Right ventricle myocardium inferior (tissue), 1 donor: ENCODE results near the gene SCAP. TPM values are rescaled to one million over a fixed set of nuclear protein-coding genes. Genes with fewer than 3 reads are reported as not detected.

ENCODE experiments used
- ATAC-seq: fragments of 200-7000 bp; cut with Tn5 transposase; one replicate; pipeline ENCODE4 v1.9.1; 2020; ENCODE audit warnings: mild to moderate bottlenecking, moderate library complexity
- DNase-seq: peaks from one replicate; pipeline ENCODE4 v3.0.0; 2021; ENCODE audit errors: missing footprints
- intact Hi-C: fragments of 100-400 bp; cut with DNase I; formaldehyde crosslinking; loops from one replicate; pipeline ENCODE4 v1.11.0; 2022
- total RNA-seq: library from RNA; stranded (reverse); fragmentation: NEBNext Ultra II Directional; extraction: Animal tissue kit (Norgen Biotek cat#: 25700); gene quantifications from one replicate; pipeline ENCODE4 v1.2.1, GENCODE V29; 2021
- donor health status: DM: no; HTN: yes; CAD: no; lungs with severe emphysema.

SCAP gene
- total RNA-seq, 1 donor from 2014 or later: 51.7 TPM

DNA sequence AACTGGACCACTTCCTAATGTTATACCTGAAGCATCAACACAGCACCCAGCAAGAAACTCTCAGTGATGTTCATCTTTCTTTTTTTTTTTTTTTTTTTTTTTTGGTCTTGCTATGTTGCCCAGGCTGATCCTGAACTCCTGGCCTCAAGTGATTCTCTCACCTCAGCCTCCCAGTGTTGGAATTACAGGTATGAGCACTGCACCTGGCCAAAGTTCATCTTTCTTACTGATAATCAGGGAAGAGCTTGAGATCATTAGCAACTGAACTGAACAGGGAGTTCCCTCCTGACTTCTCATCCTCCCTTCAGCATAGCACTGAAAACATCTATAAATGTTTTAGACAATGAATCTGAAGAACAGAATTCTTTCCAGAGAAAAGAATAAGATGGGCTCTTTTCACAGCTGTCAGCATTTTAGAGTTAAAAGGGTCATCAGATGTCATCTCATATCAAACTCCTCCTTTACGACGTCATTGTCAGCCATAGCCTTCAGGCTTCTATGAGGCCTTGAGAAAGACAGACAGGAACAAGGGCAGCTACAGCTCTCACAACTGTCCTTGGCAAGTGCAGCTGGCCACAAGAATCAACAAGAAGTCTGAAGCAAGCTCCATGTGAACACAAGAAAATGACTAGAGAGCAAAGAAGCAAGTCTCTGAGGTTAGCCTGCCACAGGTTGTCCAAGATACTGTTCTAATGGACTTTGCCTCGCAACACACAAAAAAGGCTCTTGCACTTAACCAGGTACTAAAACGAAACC lies 33.8 kb downstream of the SCAP start:
- intact Hi-C loops: loop anchor here (2.0 kb wide), 1 partner anchor 33 kb away; the partner anchor contains the start of gene SCAP
- ATAC-seq (no peak), DNase-seq (no peak)

- intact Hi-C loops: no loop called here
- DNase-seq (no peak), ATAC-seq (no peak)
Observed at GRCh38 chr3:47440131-47440530, 35.6 kb downstream of the SCAP start.

GRCh38 chr3:47436180-47436579 lies 39.6 kb downstream of the SCAP start:
- DNase-seq (no peak), ATAC-seq (no peak)
- intact Hi-C loops: no loop called here

DNA sequence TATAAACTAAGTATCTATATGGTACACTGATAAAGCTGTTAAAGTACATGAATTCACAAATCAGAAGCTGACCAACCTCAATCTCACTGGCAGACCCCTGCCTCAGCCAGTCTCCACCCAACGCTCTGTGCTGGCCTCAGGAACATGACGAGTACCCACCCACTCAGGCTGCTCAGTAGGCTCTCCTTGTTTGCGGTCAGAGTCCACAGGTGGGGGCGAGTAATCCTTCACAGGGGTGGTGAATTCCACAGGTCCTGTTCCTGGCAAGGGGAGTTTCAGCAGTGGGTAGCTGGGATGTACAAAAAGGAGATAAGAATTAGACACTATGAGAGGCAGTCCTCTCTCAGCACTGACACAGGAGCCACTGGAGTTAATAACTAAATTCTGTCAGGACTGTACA lies 40.9 kb downstream of the SCAP start:
- intact Hi-C loops: no loop called here
- ATAC-seq (no peak), DNase-seq (no peak)

GRCh38 chr3:47433796-47434195 lies 41.9 kb downstream of the SCAP start:
- intact Hi-C loops: no loop called here
- no peak for DNase-seq

GRCh38 chr3:47432673-47433072 lies 43.1 kb downstream of the SCAP start:
- ATAC-seq (no peak), DNase-seq (no peak)
- intact Hi-C loops: no loop called here

More at GRCh38 chr3:47433796-47434195, 41.9 kb downstream of the SCAP start:
- ATAC-seq: no peak

DNA sequence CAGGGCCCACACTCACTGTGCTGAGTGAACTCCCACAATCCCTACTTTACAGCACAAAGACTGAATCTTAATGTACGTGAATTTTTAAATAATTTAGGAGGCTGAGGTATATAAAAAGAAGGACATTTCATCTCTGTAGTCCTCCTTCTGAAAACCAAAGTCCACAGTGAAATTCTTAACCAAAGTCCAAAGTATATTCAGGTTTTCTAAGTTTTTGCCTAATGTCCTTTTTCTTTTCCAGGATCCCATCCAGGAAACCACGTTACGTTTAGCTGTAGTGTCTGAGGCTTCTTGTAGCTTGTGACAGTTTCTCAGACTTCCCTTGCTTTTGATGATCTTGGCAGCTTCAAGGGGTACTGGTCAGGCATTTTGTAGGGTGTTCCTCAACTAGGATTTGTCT lies 44.5 kb downstream of the SCAP start:
- DNase-seq (no peak), ATAC-seq (no peak)
- intact Hi-C loops: no loop called here

- no peak for ATAC-seq
- no peak for DNase-seq
- intact Hi-C loops: no loop called here
Observed at GRCh38 chr3:47430606-47431005, 45.1 kb downstream of the SCAP start.

- DNase-seq (no peak), ATAC-seq (no peak)
- intact Hi-C loops: no loop called here
Observed at GRCh38 chr3:47429476-47430270, 46.1 kb downstream of the SCAP start.

DNA sequence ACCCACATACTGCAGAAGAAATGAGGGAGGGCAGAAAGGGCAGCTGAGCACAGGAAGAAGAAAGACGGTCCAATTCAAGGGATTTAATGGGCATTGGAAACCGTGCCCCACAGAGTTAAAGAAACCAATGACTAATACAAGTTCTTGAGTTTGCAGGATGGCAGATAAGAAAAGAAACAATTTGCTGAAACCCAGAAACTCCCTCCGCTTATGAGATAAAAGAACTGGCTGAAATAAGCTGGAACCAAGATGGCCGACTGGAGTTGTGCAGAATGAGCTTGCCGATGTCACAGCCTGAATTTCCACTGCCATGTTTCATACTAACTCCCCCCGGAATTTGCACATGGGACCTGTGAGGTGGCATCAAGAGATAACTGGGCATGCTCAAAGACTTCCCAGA lies 47.1 kb downstream of the SCAP start:
- ATAC-seq (no peak), DNase-seq (no peak)
- intact Hi-C loops: no loop called here

DNA sequence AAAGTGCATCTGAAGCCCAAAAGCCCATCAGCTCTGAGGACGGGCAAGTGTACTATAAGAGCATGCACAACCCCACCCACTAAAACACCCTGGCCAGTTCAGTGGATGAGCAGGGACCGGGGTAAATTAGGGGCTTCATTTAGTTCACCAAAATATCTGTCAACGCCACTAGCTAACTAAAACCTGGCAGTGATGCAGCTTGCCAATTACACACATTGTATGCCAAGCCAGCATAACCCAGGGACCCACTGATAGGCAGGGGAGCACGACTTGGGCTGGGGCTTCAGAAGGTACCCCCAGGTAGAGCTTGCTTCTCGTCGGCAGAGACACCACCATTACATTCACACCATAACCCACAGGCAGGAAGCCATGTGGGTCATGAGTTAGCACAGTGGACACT lies 47.9 kb downstream of the SCAP start:
- intact Hi-C loops: no loop called here
- no peak for DNase-seq
- no peak for ATAC-seq

GRCh38 chr3:47425959-47426358 lies 49.8 kb downstream of the SCAP start:
- intact Hi-C loops: no loop called here

DNA sequence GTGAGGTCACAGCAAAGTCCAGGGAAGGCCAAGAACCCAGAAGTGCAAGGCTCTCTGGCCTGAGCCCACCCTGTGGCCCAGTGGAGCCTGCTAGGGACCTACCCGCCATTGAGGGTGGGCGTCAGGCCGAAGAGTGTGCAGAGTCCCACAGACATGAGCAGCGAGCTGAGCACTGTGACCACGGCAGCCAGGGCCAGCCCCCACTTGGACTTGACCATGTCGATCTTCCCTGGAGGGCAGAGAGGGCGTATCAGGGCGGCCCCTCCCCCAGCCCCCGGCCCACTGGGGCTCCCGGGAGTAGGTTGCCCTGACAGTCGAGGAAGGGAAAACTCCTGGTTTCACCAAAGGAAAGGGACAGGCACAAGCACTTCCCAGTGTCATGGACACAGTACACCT lies 50.4 kb downstream of the SCAP start:
- ATAC-seq (no peak), DNase-seq (no peak)
- intact Hi-C loops: no loop called here

More at GRCh38 chr3:47425959-47426358, 49.8 kb downstream of the SCAP start:
- ATAC-seq: no peak
- DNase-seq: no peak

DNA sequence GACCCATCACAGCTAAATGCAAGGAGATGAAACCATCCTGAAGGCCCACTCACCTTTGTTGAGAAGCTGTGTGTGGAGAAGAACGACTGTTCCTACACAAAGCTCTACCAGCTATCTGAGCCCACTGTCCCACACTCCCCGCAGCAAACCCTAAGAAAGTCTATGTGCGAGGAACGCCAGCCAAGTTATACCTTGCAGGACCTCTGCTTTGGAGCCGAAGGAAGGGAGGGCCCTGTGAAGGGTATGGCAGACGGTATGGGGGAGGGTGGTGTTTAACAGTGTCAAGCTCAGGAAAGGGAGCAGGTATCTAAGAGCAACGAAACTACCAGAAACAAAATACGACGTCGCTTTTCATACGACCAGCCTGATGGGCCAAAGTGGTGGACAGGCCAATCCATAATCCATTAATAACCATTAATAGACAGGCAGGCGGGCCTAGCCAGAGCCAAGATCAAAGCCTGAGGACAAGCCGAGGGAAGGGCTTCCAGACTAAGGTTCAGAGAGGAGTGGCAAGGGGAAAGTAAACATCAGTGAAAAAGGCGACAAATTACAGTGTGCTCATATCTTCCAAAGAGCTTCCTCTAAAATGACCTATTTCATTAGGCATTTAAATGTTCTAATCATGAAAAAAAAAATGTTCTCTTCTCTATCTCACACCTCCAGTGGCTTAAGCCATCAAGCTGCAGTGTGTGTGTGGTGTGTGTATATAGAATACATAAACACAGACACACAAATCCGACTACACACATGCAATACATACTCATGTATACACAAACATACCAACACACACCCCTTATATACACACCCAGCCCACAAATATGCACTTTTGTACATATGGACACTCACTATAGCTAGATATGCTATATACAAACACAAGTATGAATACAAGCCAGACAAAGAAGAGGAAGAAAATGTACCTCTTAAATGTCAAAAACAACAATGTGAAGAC lies 51.0 kb downstream of the SCAP start:
- DNase-seq: no peak
- intact Hi-C loops: no loop called here
- ATAC-seq: no peak

GRCh38 chr3:47423548-47424145 lies 52.1 kb downstream of the SCAP start:
- intact Hi-C loops: no loop called here
- DNase-seq (no peak), ATAC-seq (no peak)

DNA sequence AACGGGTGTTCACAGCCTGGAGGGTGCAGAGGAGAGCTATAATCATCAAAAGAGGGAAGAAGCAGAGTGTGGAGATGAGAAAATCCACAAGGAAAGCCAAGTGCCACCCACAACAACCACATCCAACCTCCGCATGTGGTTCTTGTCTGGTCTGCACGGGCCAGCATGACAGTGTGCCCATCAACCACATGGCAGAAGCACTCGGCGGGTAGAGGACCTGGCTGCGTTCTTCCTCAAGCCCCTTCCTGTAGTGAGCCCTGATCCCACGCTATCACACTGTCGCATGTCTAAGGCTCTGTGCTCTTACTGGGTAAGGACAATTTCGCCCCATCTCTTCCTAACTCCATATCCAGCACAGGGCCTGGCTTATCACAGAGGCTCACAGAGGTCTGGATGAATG lies 53.0 kb downstream of the SCAP start:
- intact Hi-C loops: no loop called here
- DNase-seq (no peak), ATAC-seq (no peak)

GRCh38 chr3:47421741-47422649 lies 53.7 kb downstream of the SCAP start:
- DNase-seq: no peak
- intact Hi-C loops: loop anchor here (1.0 kb wide), 2 partner anchors 53 to 91 kb away; partner anchors contain the start of genes ELP6 and SCAP
- ATAC-seq: peak; percentile 70
